Measurements from ENCODE around the gene KCNAB2. TPM values are rescaled to one million over a fixed set of nuclear protein-coding genes. Genes with fewer than 3 reads are reported as not detected.

KCNAB2 gene
- total and polyA plus RNA-seq, 2 donors (not counting 1 experiment from before 2014, with no cell fraction given) = 90.7 to 143 TPM

GRCh38 chr1:6004412-6005123, 41.1 kb upstream of the KCNAB2 start:
- H3K4me3 ChIP-seq (ENCODE audit: control extremely low read depth in 1 of 5, extremely low read depth in 1 of 5, insufficient read depth in 1 of 5, low read depth in 2 of 5, low read length in 4 of 5) = no peak overlapping the region
- ATAC-seq (ENCODE audit: low read depth) = no peak
- H3K79me2 ChIP-seq (ENCODE audit: control insufficient read depth, insufficient read depth, low read length) = peaks cover 34% of the 10 kb centered on the region
- H2AFZ ChIP-seq (ENCODE audit: insufficient read depth, low read depth, low read length, poor library complexity, severe bottlenecking) = no peak overlapping the region
- H3K27me3 ChIP-seq (replicated peaks in 1 of 4; ENCODE audit: control extremely low read depth in 1 of 4, control insufficient read depth in 3 of 4, insufficient read depth in 4 of 4, low read length in 3 of 4) = no peaks in the 10 kb centered on the region
- ChIA-PET CTCF (interaction anchor here (0.6 kb wide), 1 partner anchor 82 kb away, joined by 6 read pairs; no protein-coding TSS in a partner anchor), POLR2A (no interaction called here)
- Mint-ChIP-seq H3K4me3 (no peak overlapping the region), H3K27me3 (no peaks in the 10 kb centered on the region), H3K4me1 (peaks cover 9% of the 10 kb centered on the region), H3K9me3 (ENCODE audit: insufficient read depth) (no peaks in the 10 kb centered on the region), H3K27ac (no peak overlapping the region)
- DNase-seq = no peak
- no peak overlapping the region for H3K27ac ChIP-seq (ENCODE audit: low read length in 2 of 2)
- no peaks in the 10 kb centered on the region for H3K9me3 ChIP-seq (ENCODE audit: control extremely low read depth in 1 of 3, control insufficient read depth in 2 of 3, insufficient read depth in 1 of 3, low read length in 2 of 3)
- no peak overlapping the region for H3K4me2 ChIP-seq (replicated peaks; ENCODE audit: low read depth, low read length, poor library complexity, severe bottlenecking)
- H4K20me1 ChIP-seq (ENCODE audit: control insufficient read depth, insufficient read depth, low read length, poor library complexity, severe bottlenecking) = peaks cover 38% of the 10 kb centered on the region
- 96% methylated on average over 5 of the region's 11 CpGs for WGBS (ENCODE audit: insufficient coverage)
- TF ChIP-seq, protein P1, sequence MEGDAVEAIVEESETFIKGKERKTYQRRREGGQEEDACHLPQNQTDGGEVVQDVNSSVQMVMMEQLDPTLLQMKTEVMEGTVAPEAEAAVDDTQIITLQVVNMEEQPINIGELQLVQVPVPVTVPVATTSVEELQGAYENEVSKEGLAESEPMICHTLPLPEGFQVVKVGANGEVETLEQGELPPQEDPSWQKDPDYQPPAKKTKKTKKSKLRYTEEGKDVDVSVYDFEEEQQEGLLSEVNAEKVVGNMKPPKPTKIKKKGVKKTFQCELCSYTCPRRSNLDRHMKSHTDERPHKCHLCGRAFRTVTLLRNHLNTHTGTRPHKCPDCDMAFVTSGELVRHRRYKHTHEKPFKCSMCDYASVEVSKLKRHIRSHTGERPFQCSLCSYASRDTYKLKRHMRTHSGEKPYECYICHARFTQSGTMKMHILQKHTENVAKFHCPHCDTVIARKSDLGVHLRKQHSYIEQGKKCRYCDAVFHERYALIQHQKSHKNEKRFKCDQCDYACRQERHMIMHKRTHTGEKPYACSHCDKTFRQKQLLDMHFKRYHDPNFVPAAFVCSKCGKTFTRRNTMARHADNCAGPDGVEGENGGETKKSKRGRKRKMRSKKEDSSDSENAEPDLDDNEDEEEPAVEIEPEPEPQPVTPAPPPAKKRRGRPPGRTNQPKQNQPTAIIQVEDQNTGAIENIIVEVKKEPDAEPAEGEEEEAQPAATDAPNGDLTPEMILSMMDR (IDR thresholded peaks at IDR 0.05) = no peak
- TF ChIP-seq EZH2 (IDR thresholded peaks at IDR 0.05; ENCODE audit: borderline replicate concordance, insufficient read depth, low read depth, low read length, poor library complexity, severe bottlenecking) = no peak
- no peak overlapping the region for H3K9ac ChIP-seq (ENCODE audit: low read length)
- no peaks in the 10 kb centered on the region for H3K4me1 ChIP-seq (ENCODE audit: control insufficient read depth in 2 of 2, insufficient read depth in 2 of 2, low read length in 2 of 2)
- intact Hi-C loops (cut with micrococcal nuclease) = no loop called here
- H3K36me3 ChIP-seq (replicated peaks in 1 of 2; ENCODE audit: control extremely low read depth in 1 of 2, control insufficient read depth in 1 of 2, extremely low read depth in 1 of 2, insufficient read depth in 2 of 2, low read length in 1 of 2) = no peaks in the 10 kb centered on the region

- no peaks in the 10 kb centered on the region for H3K9me3 Mint-ChIP-seq (ENCODE audit: insufficient read depth)
- intact Hi-C loops (cut with micrococcal nuclease) = no loop called here
- H3K27ac Mint-ChIP-seq = no peak overlapping the region
- no peaks in the 10 kb centered on the region for H3K27me3 Mint-ChIP-seq
- no peaks in the 10 kb centered on the region for H3K9me3 ChIP-seq (ENCODE audit: control extremely low read depth in 1 of 3, control insufficient read depth in 2 of 3, insufficient read depth in 1 of 3, low read length in 2 of 3)
- ATAC-seq (ENCODE audit: low read depth) (no peak), DNase-seq (no peak)
- H3K4me1 Mint-ChIP-seq = peaks cover 9% of the 10 kb centered on the region
- TF ChIP-seq, protein P1 (IDR thresholded peaks at IDR 0.05) = no peak
- TF ChIP-seq EZH2 (IDR thresholded peaks at IDR 0.05; ENCODE audit: borderline replicate concordance, insufficient read depth, low read depth, low read length, poor library complexity, severe bottlenecking) = no peak
- H3K4me3 ChIP-seq (ENCODE audit: control extremely low read depth in 1 of 5, extremely low read depth in 1 of 5, insufficient read depth in 1 of 5, low read depth in 2 of 5, low read length in 4 of 5) = no peak overlapping the region
- no peaks in the 10 kb centered on the region for H3K36me3 ChIP-seq (replicated peaks in 1 of 2; ENCODE audit: control extremely low read depth in 1 of 2, control insufficient read depth in 1 of 2, extremely low read depth in 1 of 2, insufficient read depth in 2 of 2, low read length in 1 of 2)
- peaks cover 25% of the 10 kb centered on the region for H3K79me2 ChIP-seq (ENCODE audit: control insufficient read depth, insufficient read depth, low read length)
- ChIA-PET CTCF (no interaction called here), POLR2A (no interaction called here)
- WGBS (ENCODE audit: insufficient coverage) = 89% methylated on average over 7 of the region's 10 CpGs
- H2AFZ ChIP-seq (ENCODE audit: insufficient read depth, low read depth, low read length, poor library complexity, severe bottlenecking) = no peak overlapping the region
- no peak overlapping the region for H3K27ac ChIP-seq (ENCODE audit: low read length in 2 of 2)
- no peak overlapping the region for H3K9ac ChIP-seq (ENCODE audit: low read length)
- H3K4me2 ChIP-seq (replicated peaks; ENCODE audit: low read depth, low read length, poor library complexity, severe bottlenecking) = no peak overlapping the region
- H3K27me3 ChIP-seq (replicated peaks in 1 of 4; ENCODE audit: control extremely low read depth in 1 of 4, control insufficient read depth in 3 of 4, insufficient read depth in 4 of 4, low read length in 3 of 4) = no peaks in the 10 kb centered on the region
- no peak overlapping the region for H3K4me3 Mint-ChIP-seq
- no peaks in the 10 kb centered on the region for H3K4me1 ChIP-seq (ENCODE audit: control insufficient read depth in 2 of 2, insufficient read depth in 2 of 2, low read length in 2 of 2)
- peaks cover 36% of the 10 kb centered on the region for H4K20me1 ChIP-seq (ENCODE audit: control insufficient read depth, insufficient read depth, low read length, poor library complexity, severe bottlenecking)
Observed at GRCh38 chr1:6005276-6005917, 40.3 kb upstream of the KCNAB2 start.
